Testis (tissue), 3 donors: ENCODE measurements around the gene TAC3. TPM values are rescaled to one million over a fixed set of nuclear protein-coding genes. Genes with fewer than 3 reads are reported as not detected.

ENCODE experiments used
- DNase-seq: peaks from one replicate; pipeline ENCODE4 v3.0.0-alpha.2; 2019
- H3K27ac ChIP-seq, 2 donors: fragments of 200-600 bp; sonication (generic); one replicate each; pipeline ENCODE4 v1.5.1; 2019
- H3K27me3 ChIP-seq: fragments of 200-600 bp; sonication (generic); one replicate; pipeline ENCODE4 v1.5.1; 2019
- H3K36me3 ChIP-seq: fragments of 200-600 bp; sonication (generic); one replicate; pipeline ENCODE4 v1.5.1; 2017; ENCODE audit warnings: low read depth; ENCODE audit errors: missing control alignments
- H3K4me1 ChIP-seq: fragments of 200-600 bp; sonication (generic); one replicate; pipeline ENCODE4 v1.5.1; 2019
- H3K4me3 ChIP-seq, 2 donors: fragments of 200-600 bp; sonication (generic); one replicate each; pipeline ENCODE4 v1.5.1; 2017 to 2019
- H3K9me3 ChIP-seq: fragments of 200-600 bp; sonication (generic); one replicate; pipeline ENCODE4 v1.5.1; 2017
- CTCF ChIP-seq, 3 experiments: fragments of 450-650 bp in 2 of 3; fragments of 200-600 bp in 1 of 3; sonication (generic) in 1 of 3; IDR thresholded peaks; one replicate each; pipeline ENCODE4 v1.5.1; 2016 to 2019; ENCODE audit warnings: antibody characterized with exemption in 3 of 3, mild to moderate bottlenecking in 2 of 3, moderate library complexity in 1 of 3
- POLR2A ChIP-seq: fragments of 450-650 bp; IDR thresholded peaks from one replicate; pipeline ENCODE4 v1.6.1; 2017; ENCODE audit warnings: antibody characterized with exemption, mild to moderate bottlenecking, moderate library complexity
- WGBS, 2 donors: methylation state at CpG; one replicate each; pipeline ENCODE4 v1.1.5; 2018; 5-methylcytosine and 5-hydroxymethylcytosine counted together
- intact Hi-C: fragments of 100-400 bp; cut with DNase I; formaldehyde crosslinking; loops from one replicate; pipeline ENCODE4 v1.15.1; 2023; ENCODE audit warnings: low total_unique reads
- polyA plus RNA-seq: library from polyadenylated mRNA; stranded (reverse); fragments of 350-450 nt; fragmentation: Illumina TruSeq; extraction: RNeasy Lipid Tissue Mini Kit (QIAGEN cat#74804); gene quantifications from one replicate; pipeline ENCODE4 v1.2.3, GENCODE V29; 2014; ENCODE audit warnings: low read depth, low replicate concordance; ENCODE audit not compliant: insufficient read depth
- total RNA-seq, 2 donors: library from RNA; depleted of rRNA; stranded (reverse); fragments of >200 nt; gene quantifications; one replicate each; pipeline ENCODE4 v1.2.3, GENCODE V29; 2016

The TAC3 gene
- total and polyA plus RNA-seq, 3 donors from 2014 or later = 2.5 to 3.9 (median 2.9) TPM

GRCh38 chr12:57044889-57045288, 28.6 kb upstream of the TAC3 start:
- H3K4me3 ChIP-seq = no peak overlapping the region
- no peak for TF ChIP-seq CTCF (IDR thresholded peaks at IDR 0.05)
- no peak for TF ChIP-seq POLR2A
- H3K4me1 ChIP-seq = no peaks in the 10 kb centered on the region
- no peaks in the 10 kb centered on the region for H3K36me3 ChIP-seq
- WGBS, 2 donors = 95% methylated on average over 3 of the region's 3 CpGs
- H3K9me3 ChIP-seq = no peaks in the 10 kb centered on the region
- intact Hi-C loops = no loop called here
- H3K27ac ChIP-seq = no peak overlapping the region
- no peaks in the 10 kb centered on the region for H3K27me3 ChIP-seq
- no peak for DNase-seq

GRCh38 chr12:57044468-57044867, 28.1 kb upstream of the TAC3 start:
- intact Hi-C loops = no loop called here

GRCh38 chr12:57042695-57043094, 26.4 kb upstream of the TAC3 start:
- TF ChIP-seq POLR2A (no peak), CTCF (IDR thresholded peaks at IDR 0.05) (no peak)
- intact Hi-C loops = no loop called here
- 93 to 97% methylated on average over 2 of the region's 2 CpGs for WGBS, 2 donors
- Histone ChIP-seq H3K9me3 (no peaks in the 10 kb centered on the region), H3K27me3 (no peaks in the 10 kb centered on the region), H3K36me3 (no peaks in the 10 kb centered on the region), H3K4me3 (no peak overlapping the region), H3K27ac (no peak overlapping the region), H3K4me1 (no peaks in the 10 kb centered on the region)
- no peak for DNase-seq

More at GRCh38 chr12:57044468-57044867, 28.1 kb upstream of the TAC3 start:
- WGBS, 2 donors = 89 to 95% methylated on average over 6 of the region's 6 CpGs
- TF ChIP-seq CTCF (IDR thresholded peaks at IDR 0.05) (no peak), POLR2A (no peak)
- H3K9me3 ChIP-seq = no peaks in the 10 kb centered on the region
- no peak for DNase-seq
- H3K27me3 ChIP-seq = no peaks in the 10 kb centered on the region
- no peaks in the 10 kb centered on the region for H3K36me3 ChIP-seq
- H3K27ac ChIP-seq = no peak overlapping the region
- no peaks in the 10 kb centered on the region for H3K4me1 ChIP-seq
- no peak overlapping the region for H3K4me3 ChIP-seq

GRCh38 chr12:57040750-57041149, 24.4 kb upstream of the TAC3 start:
- intact Hi-C loops = no loop called here
- TF ChIP-seq POLR2A = no peak
- no peak for TF ChIP-seq CTCF (IDR thresholded peaks at IDR 0.05)
- Histone ChIP-seq H3K4me3 (no peak overlapping the region), H3K27me3 (no peaks in the 10 kb centered on the region), H3K27ac (no peak overlapping the region), H3K4me1 (no peaks in the 10 kb centered on the region), H3K36me3 (no peaks in the 10 kb centered on the region), H3K9me3 (no peaks in the 10 kb centered on the region)
- 60 to 71% methylated on average over 2 of the region's 2 CpGs for WGBS, 2 donors
- DNase-seq = no peak

- Histone ChIP-seq H3K4me3 (no peak overlapping the region), H3K27ac (no peak overlapping the region), H3K36me3 (no peaks in the 10 kb centered on the region), H3K4me1 (no peaks in the 10 kb centered on the region), H3K27me3 (no peaks in the 10 kb centered on the region), H3K9me3 (no peaks in the 10 kb centered on the region)
- TF ChIP-seq POLR2A (no peak), CTCF (IDR thresholded peaks at IDR 0.05) (no peak)
- intact Hi-C loops = no loop called here
- DNase-seq = no peak
- 94 to 95% methylated on average over 4 of the region's 4 CpGs for WGBS, 2 donors
These were observed 23.9 kb upstream of the TAC3 start for GRCh38 chr12:57040211-57040610.
